Measurements from ENCODE around the gene TEX22. TPM values are rescaled to one million over a fixed set of nuclear protein-coding genes. Genes with fewer than 3 reads are reported as not detected.

TEX22 gene
- total RNA-seq, 1 experiment from 2014 or later = not detected

DNA sequence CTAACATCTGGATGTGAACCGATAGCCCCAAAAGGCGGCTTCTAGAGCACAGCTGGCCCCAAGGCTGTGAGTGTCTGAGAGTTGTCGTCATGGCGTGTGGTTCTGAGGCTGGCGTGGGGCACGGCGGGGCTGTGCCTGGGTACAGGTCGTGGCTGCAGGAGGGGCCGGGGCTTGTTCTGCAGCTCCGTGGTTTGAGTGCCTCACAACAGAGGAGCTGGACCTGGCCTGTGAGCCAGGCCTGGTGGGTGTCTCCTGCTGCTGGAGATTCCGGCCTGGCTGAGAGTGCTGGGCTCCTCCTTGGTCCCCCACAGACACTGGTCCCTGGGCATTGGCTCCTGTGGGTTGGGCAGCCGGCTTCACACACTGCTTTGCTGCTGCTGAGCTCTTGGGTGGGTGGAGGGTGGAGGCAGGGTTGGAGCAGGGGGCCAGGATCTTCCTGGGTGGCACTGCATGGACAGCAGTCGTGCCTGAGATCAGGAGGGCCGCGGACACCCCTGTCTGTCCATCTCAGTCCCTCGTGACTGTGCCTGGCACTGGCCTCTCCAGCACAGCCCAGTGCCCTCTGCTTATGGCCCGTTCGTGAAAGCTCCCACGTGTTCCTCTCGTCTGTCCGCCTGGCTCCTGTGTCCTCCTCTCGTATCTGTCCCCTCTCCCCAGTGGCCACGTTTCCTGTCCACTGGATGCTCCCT, 31.8 kb upstream of the TEX22 start:
- no peak for DNase-seq (ENCODE audit: low spot score)

GRCh38 chr14:105367116-105368031, 31.0 kb upstream of the TEX22 start:
- DNase-seq (ENCODE audit: low spot score) = no peak

GRCh38 chr14:105368032-105368417, 30.3 kb upstream of the TEX22 start:
- DNase-seq (ENCODE audit: low spot score) = no peak

GRCh38 chr14:105368426-105368825, 29.9 kb upstream of the TEX22 start:
- no peak for DNase-seq (ENCODE audit: low spot score)

- no peak for DNase-seq (ENCODE audit: low spot score)
Observed at GRCh38 chr14:105368910-105369652, 29.3 kb upstream of the TEX22 start.

GRCh38 chr14:105369653-105370040, 28.7 kb upstream of the TEX22 start:
- no peak for DNase-seq (ENCODE audit: low spot score)

DNA sequence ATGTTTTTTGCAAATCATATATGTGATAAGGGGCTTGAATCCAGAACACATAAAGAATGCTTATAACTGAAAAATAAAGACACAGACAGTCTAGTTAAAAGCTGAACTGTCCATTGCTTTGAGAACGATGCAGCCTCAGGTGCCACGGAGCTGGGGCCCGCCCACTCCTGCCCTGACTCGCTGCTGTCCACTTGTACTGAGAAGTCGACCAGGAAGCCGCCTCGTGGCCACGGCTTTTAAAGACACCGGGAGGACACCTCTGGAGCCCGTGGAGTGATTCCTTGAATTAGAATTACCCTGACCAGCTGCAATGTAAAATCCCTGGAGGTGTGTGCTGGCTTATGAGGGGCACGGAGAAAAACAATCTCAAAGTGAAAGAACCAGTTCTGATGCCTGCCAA, 23.9 kb upstream of the TEX22 start:
- no peak for DNase-seq (ENCODE audit: low spot score)

- no peak for DNase-seq (ENCODE audit: low spot score)
Observed at GRCh38 chr14:105375635-105376057, 22.7 kb upstream of the TEX22 start.

DNA sequence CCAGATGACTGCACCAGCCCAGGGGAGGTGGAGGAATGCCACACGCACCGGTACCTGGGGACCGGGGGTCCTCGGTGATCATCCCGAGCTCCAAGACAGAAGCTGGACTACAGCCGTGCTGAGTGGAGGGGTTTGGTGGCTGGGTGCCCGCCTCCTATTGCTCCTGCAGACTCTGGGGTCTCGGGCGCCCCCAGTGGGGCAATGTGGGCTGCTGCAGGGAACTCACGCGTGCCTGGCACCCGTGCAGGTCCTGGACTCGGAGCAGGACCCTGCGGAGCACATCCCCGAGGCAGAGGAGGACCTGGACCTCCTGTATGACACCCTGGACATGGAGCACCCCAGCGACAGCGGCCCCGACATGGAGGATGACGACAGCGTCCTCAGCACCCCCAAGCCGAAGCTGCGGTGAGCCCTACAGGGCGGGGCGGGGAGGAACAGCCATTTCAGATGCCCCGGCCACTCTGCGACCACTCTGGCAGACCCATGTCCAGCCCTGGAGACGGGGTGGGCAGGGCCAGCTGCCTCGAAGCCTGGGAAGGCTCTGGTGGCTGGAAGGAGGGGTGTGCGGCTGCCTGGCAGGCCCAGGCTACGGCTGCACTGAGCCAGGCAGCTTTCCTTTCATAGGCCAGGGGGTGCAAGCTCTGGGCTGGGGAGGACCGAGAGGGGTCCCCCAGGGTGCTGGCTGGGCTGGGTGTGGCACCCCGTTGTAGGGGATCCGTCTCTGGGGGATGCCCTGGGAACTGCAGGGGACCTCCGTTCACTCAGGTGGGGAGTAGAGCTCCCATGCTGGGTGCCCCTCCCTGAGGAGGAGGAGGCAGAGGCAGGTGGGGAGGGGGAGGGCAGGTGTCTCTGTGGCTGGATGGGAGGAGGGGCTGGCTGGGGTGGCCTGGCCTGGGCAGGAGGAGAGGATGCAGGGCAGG, 21.6 kb upstream of the TEX22 start:
- DNase-seq (ENCODE audit: low spot score) = no peak

GRCh38 chr14:105377555-105378182, 20.7 kb upstream of the TEX22 start:
- no peak for DNase-seq (ENCODE audit: low spot score)

DNA sequence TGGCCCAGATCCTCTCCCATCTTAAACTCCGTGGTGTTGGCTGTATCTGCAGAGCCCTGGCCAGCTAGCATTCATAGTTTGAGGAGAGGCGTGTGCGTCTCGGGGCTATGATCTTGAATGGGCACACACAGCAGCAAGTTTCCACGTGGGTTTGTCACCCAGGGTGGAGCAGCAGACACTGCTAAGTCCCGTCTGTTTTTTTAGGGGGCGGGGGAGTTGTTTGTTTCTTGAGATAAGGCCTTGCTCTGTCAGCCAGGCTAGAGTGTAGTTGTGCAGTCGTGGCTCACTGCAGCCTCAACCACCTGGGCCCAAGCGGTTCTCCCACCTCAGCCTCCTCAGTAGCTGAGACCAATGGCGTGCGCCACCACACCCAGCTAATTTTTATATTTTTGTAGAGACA, 20.1 kb upstream of the TEX22 start:
- DNase-seq (ENCODE audit: low spot score) = no peak

- no peak for DNase-seq (ENCODE audit: low spot score)
Observed at GRCh38 chr14:105378873-105379685, 19.3 kb upstream of the TEX22 start.

DNA sequence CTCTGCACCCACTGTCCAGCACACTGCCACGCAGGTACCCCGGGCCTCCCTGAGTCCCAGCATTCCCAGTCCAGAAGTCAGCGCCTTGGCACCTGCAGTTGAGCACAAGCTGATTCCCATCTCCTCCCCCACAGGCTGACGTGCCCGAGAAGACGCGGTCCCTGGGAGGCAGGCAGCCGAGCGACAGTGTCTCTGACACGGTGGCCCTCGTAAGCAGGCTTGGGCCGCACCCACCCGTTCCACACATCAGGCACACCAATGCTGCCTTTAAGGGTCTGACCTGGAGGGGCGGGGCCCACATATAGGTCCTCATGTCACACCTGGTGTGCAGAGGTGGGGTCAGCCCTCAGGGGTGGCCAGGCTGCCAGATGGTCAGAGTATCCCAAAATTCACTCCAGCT, 18.4 kb upstream of the TEX22 start:
- DNase-seq (ENCODE audit: low spot score) = no peak

- DNase-seq (ENCODE audit: low spot score) = no peak
Observed at GRCh38 chr14:105380756-105381155, 17.6 kb upstream of the TEX22 start.

GRCh38 chr14:105381446-105382342, 16.6 kb upstream of the TEX22 start:
- DNase-seq (ENCODE audit: low spot score) = no peak

DNA sequence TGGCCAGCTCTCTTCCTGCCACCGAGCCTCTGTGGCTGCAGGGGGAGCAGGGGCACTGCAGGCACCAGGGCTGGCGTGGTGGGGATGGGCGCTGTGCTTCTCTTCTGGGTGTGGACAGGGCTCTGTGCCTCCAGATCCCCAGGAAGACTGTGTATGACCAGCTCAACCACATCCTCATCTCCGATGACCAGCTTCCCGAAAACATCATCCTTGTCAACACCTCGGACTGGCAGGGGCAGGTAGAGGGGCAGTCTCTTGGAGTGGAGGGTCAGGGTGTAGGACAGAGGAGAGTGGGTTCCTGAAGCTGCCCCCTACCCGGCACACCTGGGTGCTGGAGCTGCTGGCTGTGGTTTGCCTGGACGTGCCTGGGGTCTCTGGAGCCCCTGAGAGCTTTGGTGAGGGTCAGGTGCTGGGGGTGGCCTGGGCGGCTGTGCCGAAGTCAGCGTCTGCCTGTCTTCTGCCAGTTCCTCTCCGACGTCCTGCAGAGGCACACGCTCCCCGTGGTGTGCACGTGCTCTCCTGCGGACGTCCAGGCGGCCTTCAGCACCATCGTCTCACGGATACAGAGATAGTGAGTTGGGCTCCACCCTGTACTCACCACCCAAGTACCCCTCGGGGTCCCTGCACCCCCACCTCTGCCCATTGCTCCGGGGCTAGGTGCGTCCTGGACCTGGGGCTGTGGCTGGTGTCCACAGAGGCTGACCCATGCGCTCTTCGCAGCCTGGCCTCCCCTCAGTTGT, 15.8 kb upstream of the TEX22 start:
- DNase-seq (ENCODE audit: low spot score) = no peak

GRCh38 chr14:105383083-105383730, 15.1 kb upstream of the TEX22 start:
- DNase-seq (ENCODE audit: low spot score) = no peak

Data from A172 (cell line).